NCI-H226 (cell line): ENCODE measurements around the gene NFYB.
A peak's percentile ranks its signal among the peaks of the same experiment; 100 is the strongest.
"Not testable (repeated sequence)": the region's sequence is repeated elsewhere in the genome, so short reads cannot be mapped to it uniquely, and the experiment has no call there.

ENCODE experiments used
- DNase-seq: peaks from one replicate; pipeline ENCODE4 v3.0.0-alpha.2; 2015

The NFYB gene

GRCh38 chr12:104137902-104138796, at the start of gene NFYB:
Gene NFYB, minus strand, starts transcription at chr12:104138210. Its CDS starts 2,757 bp downstream, at chr12:104135453.
- DNase-seq, result peak; percentile 97

- DNase-seq, result no peak
Observed at GRCh38 chr12:104187446-104188155, 49.6 kb upstream of the NFYB start.

DNA sequence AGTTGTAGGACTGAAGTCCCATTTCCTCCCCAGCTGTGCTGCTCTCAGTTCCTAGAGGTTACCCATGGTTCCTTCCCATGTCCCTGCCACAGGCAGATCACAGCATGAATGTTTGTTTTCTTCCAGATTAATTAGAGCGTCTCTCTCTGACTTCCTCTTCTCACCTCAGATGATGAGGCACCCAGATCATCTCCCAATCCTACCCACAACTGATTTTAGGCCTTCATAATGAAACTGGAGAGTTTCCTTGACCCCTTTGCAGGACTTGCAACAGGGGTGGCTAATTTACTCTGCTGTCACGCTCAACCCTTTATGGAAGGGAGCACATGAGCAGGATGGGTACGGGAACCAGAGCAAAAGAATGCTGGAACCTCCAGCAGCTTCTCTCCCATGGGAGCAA, 45.4 kb upstream of the NFYB start:
- no peak for DNase-seq

DNA sequence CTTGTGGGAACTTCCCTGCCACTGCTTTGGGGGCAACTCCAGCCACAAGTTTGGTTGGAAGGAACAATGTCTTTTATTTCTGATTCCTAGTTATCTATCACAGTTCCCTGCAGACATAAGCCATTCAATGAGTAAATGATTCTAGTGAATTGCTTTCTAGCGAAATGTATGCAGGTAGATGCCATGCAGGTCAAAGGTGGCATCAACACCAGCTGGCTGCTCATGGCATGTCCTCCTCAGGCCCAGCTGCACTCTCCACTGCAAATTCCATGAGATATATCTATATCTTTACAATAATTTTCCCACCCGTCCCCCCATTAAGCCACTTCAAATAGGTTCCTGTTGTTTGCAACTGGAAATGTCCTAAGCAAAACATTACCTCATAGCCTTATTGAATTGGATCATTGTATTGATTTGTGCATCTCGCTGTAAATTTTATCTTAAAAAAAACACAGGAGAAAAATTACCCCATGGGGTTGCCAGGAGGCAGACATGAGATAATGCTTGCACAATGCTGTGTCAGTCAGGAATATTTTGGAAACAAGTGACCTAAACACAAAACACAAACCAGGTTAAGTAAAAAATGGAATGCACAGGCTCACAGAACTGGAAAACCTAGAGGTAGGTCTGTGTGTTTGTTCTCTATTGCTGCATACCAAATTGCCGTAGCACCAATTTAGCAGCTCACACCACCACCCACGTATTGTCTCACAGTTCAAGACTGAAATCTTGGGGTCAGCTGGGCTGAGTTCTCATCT, 44.8 kb upstream of the NFYB start:
- peak; percentile 38 for DNase-seq

- DNase-seq, result peak; percentile 95
Observed at GRCh38 chr12:104182144-104182543, 44.1 kb upstream of the NFYB start.

GRCh38 chr12:104181313-104181712, 43.3 kb upstream of the NFYB start:
- DNase-seq, result peak; percentile 51

DNA sequence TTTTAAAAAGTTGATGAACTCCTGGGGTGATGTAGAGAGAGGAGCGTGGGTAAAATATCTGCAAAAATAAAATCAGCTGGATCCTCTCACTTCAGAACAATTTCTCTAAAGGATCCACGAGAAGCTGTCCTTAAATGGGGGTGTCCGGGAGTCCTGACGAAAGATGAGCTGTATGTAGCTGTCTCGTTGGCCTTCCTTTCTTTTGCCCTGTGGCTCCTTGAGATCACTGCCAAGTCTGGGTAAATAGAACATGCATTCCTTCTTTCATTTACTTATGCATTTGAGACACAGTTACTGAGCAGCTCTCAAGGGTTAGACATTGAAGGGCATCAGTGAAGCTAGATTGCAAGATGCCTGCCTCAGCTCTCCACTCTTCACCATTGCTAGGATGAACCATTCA, 42.4 kb upstream of the NFYB start:
- no peak for DNase-seq

GRCh38 chr12:104177663-104178501, 39.9 kb upstream of the NFYB start:
- DNase-seq, result peak; percentile 98

GRCh38 chr12:104177336-104177662, 39.3 kb upstream of the NFYB start:
- no peak for DNase-seq

DNA sequence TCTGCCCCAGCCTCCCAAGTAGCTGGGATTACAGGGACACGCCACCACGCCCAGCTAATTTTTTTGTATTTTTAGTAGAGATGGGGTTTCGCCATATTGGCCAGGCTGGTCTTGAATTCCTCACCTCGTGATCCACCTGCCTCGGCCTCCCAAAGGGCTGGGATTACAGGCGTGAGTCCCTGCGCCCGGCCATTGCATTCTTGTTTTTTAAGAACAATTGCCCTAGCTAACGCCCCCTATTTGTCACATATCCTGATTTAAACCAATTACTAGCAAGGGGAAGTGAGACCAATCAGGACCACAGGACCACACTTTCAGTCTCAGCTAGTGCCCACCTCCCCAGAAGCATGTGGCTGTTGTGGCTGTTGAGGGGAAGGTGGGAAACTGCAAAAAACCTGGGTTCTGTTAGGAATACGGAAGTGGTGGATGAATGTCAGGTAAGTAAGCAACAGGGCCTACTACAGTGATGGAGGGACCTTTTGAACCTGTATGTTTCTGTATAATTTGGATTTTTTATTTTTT, 37.8 kb upstream of the NFYB start:
- no peak for DNase-seq

DNA sequence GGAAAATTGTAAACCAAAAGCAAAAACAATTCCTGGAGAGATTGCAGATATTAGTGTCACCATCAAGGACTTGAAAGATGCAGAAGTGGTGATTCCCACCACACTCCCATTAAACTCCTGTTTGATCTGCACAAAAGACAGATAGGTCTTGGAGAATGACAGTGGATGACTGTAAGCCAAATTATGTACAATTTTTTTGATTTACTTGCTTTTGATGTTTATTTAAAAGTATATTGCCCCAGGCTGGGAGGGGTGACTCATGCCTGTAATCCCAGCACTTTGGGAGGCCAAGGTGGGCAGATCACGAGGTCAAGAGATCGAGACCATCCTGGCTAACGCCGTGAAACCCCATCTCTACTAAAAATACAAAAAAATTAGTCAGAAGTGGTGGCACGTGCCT, 35.8 kb upstream of the NFYB start:
- DNase-seq, result not testable (repeated sequence)

GRCh38 chr12:104172570-104172947, 34.5 kb upstream of the NFYB start:
- DNase-seq, result no peak

- no peak for DNase-seq
Observed at GRCh38 chr12:104171785-104172569, 34.0 kb upstream of the NFYB start.

GRCh38 chr12:104168596-104168995, 30.6 kb upstream of the NFYB start:
- DNase-seq, result no peak

DNA sequence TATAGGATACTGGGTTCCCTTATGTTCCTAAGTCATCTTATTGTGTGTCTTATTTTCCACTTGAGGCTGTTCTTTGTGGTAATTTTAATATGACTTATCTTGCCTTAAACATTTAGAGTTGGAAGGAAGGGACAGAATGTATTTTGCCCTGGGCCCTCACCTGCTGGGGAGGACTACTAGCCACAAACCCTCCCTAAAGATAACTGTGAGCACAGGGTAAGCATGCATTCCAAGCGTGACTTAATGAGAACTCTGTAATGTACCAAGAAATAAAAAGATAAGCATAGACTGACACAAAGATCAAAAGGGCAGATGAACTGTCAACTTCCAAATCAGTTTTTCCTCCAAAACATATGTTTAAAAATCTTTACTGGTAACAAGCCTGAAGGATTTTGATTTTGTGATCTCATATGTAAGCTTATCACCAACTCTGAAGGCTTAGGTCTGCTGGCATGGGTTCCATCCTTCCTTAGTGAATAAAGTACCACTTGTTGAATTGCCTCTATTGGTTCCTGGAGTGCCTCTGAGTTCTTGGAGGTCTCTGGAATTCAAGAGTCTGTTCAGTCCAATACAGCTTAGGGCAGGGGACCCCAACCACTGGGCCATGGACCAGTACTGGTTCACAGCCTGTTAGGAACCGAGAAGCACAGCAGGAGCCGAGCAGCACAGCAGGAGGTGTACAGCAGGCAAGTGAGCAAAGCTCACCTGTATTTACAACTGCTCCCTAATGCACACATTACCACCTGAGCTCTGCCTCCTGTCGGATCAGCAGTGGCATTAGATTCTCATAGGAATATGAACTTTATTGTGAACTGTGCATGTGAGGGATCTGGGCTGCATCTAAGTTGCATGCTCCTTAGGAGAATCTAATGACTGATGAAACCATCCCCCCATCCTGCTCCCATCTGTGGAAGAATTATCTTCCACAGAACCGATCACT, 29.8 kb upstream of the NFYB start:
- peak; percentile 86 for DNase-seq

DNA sequence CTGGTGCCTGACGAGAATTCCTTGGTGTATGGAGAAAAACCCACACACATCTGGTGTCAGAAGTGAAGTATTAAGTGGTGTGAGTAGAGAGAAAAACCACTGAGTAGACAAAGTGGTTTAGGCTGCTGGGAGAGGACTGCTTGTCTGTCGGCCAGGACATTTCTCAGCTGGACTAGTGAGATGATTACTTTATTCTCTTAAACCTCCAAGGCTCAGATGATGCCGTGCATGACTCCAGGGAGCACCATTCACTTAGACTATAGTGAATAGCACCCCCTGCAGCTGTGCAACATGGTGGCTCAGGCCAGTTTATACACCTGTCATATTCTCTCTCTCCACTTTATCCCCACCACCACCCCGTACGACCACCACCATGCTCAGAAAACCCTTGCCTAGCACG, 28.5 kb upstream of the NFYB start:
- no peak for DNase-seq

DNA sequence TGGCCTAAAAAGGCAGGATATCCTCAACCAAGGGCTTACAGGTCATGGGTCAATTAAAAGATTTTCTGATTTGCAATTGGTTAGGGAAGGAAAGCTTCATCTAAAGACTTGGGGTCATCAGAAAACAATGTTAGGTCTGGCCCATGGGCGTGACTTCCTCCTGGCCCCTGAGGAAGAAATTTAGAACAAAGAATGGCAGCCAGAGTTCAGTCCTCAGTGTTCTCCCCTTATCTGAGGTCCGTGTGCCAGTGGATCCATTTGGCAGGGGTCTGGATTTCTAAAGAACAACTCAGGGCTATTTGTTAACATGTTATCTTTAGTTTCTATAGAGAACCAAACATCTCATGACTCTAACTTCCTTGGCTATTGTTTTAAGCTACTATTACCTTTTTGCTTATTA, 27.8 kb upstream of the NFYB start:
- DNase-seq, result no peak

- no peak for DNase-seq
Observed at GRCh38 chr12:104164634-104165033, 26.6 kb upstream of the NFYB start.

- DNase-seq, result no peak
Observed at GRCh38 chr12:104163631-104164030, 25.6 kb upstream of the NFYB start.

GRCh38 chr12:104163028-104163427, 25.0 kb upstream of the NFYB start:
- DNase-seq, result not testable (repeated sequence)
